Kidney (tissue), 14 donors: Measurements from ENCODE around the gene RAP2B. TPM values are rescaled to one million over a fixed set of nuclear protein-coding genes. Genes with fewer than 3 reads are reported as not detected.

Experiments
- DNase-seq, 5 donors: peaks; one replicate each; pipeline ENCODE4 v3.0.0-alpha.2; 2013 to 2020
- FAIRE-seq: peaks from 2 replicates; lab custom pipeline; 2012; peaks lifted over from hg19 to GRCh38; lab: Jason Lieb, UNC
- H3K27ac ChIP-seq, 2 donors: one replicate each; pipeline ENCODE4 v1.7.0; 2013; ENCODE audit warnings: low read depth in 2 of 2, low read length in 2 of 2, inconsistent platforms in 1 of 2
- H3K27me3 ChIP-seq: one replicate; pipeline ENCODE4 v1.7.1; 2013; ENCODE audit warnings: low read length, inconsistent platforms; ENCODE audit not compliant: control insufficient read depth, insufficient read depth
- H3K36me3 ChIP-seq, 3 donors: one replicate each; pipeline versions ENCODE4 v1.7.0 to v1.7.1; 2013; ENCODE audit warnings: low read length in 3 of 3, control low read depth in 1 of 3, inconsistent platforms in 1 of 3; ENCODE audit not compliant: insufficient read depth in 3 of 3, control insufficient read depth in 2 of 3
- H3K4me1 ChIP-seq, 3 donors: one replicate each; pipeline versions ENCODE4 v1.7.0 to v1.7.1; 2013; ENCODE audit warnings: low read length in 3 of 3, inconsistent platforms in 1 of 3, low read depth in 1 of 3; ENCODE audit not compliant: control insufficient read depth in 2 of 3, insufficient read depth in 2 of 3
- H3K4me3 ChIP-seq, 3 donors: one replicate each; pipeline versions ENCODE4 v1.7.0 to v1.8.1; 2013; ENCODE audit warnings: low read length in 3 of 3, control low read depth in 1 of 3, inconsistent platforms in 1 of 3
- H3K9ac ChIP-seq, 3 donors: one replicate each; pipeline versions ENCODE4 v1.7.0 to v1.7.1; 2013; ENCODE audit warnings: low read length in 3 of 3, control low read depth in 1 of 3, inconsistent platforms in 1 of 3
- H3K9me3 ChIP-seq, 3 donors: one replicate each; pipeline versions ENCODE4 v1.7.0 to v1.7.1; 2013; ENCODE audit warnings: low read length in 3 of 3, control low read depth in 1 of 3, inconsistent platforms in 1 of 3; ENCODE audit not compliant: control insufficient read depth in 2 of 3, insufficient read depth in 1 of 3
- intact Hi-C: fragments of 100-400 bp; cut with DNase I; formaldehyde crosslinking; loops from one replicate; pipeline ENCODE4 v1.11.1; 2022
- polyA plus RNA-seq: library from polyadenylated mRNA; stranded (reverse); fragments of 350-450 nt; fragmentation: Illumina TruSeq; extraction: RNeasy Lipid Tissue Mini Kit (QIAGEN cat#74804); gene quantifications from one replicate; pipeline ENCODE4 v1.2.3, GENCODE V29; 2014; ENCODE audit warnings: low read depth, low replicate concordance; ENCODE audit not compliant: insufficient read depth
- total RNA-seq: library from RNA; stranded (reverse); fragmentation: NEBNext Ultra II Directional; extraction: Animal tissue kit (Norgen Biotek cat#: 25700); gene quantifications from one replicate; pipeline ENCODE4 v1.2.1, GENCODE V29; 2021
- TF ChIP-seq, protein P1 (sequence below): IDR thresholded peaks from 3 replicates; pipeline ENCODE4 v1.5.1; 2012; ENCODE audit warnings: mild to moderate bottlenecking, moderate library complexity, borderline replicate concordance; ENCODE audit not compliant: insufficient read depth; ENCODE audit errors: extremely low read depth
- donor health status: control.
- donor health status: control.
- donor health status: control.
- donor health status: control.
- donor health status: control.
- donor health status: DM: yes; HTN: yes; CAD: no.
- donor health status: Normal renal cell carcinoma (clear cell type).

The RAP2B gene
- total and polyA plus RNA-seq, 2 donors from 2014 or later = 2.8 to 17.8 TPM

DNA sequence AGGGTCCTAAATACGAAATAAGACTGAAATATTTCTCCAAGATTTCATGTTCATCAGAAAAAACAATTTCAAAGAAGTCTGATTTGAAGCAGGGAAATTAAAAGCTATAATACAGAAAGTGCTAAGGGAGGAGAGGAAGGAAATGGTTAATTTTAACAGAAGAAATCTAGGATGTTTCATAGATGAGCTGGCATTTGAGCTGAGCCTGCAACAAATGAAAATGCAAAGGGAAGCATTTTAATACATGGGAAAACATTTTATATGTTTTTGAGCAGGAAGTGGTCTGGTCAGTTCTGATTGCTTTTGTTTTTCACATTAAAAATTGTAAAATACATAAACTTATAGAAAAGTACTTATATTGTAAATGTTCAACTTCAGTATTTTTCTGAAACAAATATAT lies 17.2 kb upstream of the RAP2B start:
- H3K27me3 ChIP-seq = no peaks in the 10 kb centered on the region
- intact Hi-C loops = no loop called here
- TF ChIP-seq, protein P1, sequence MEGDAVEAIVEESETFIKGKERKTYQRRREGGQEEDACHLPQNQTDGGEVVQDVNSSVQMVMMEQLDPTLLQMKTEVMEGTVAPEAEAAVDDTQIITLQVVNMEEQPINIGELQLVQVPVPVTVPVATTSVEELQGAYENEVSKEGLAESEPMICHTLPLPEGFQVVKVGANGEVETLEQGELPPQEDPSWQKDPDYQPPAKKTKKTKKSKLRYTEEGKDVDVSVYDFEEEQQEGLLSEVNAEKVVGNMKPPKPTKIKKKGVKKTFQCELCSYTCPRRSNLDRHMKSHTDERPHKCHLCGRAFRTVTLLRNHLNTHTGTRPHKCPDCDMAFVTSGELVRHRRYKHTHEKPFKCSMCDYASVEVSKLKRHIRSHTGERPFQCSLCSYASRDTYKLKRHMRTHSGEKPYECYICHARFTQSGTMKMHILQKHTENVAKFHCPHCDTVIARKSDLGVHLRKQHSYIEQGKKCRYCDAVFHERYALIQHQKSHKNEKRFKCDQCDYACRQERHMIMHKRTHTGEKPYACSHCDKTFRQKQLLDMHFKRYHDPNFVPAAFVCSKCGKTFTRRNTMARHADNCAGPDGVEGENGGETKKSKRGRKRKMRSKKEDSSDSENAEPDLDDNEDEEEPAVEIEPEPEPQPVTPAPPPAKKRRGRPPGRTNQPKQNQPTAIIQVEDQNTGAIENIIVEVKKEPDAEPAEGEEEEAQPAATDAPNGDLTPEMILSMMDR = no peak
- H3K9me3 ChIP-seq = no peaks in the 10 kb centered on the region
- H3K9ac ChIP-seq = no peak overlapping the region
- no peak overlapping the region for H3K27ac ChIP-seq
- no peaks in the 10 kb centered on the region for H3K4me1 ChIP-seq
- FAIRE-seq (no peak), DNase-seq (no peak)
- no peaks in the 10 kb centered on the region for H3K36me3 ChIP-seq
- H3K4me3 ChIP-seq = no peak overlapping the region

DNA sequence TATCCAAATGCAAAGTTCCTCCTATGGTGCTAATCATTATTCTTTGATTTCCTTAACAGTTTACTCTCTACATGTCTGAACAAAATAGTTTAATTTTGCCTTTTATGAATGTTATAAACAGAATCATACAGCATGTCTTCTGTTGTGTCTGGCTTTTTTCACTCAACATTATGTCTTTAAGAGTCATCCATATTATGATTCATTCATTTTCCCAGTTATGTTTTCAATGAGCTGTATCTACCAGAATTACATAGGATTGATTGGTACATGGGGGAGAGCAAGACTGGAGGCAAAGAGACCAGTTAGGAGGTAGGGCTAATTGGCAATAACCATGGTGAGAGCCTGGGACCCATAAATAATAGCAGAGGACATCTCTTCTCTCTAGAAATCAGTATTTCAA lies 16.6 kb upstream of the RAP2B start:
- TF ChIP-seq, protein P1 = no peak
- FAIRE-seq = no peak
- H3K4me1 ChIP-seq = no peaks in the 10 kb centered on the region
- DNase-seq = no peak
- no peaks in the 10 kb centered on the region for H3K9me3 ChIP-seq
- H3K27me3 ChIP-seq = no peaks in the 10 kb centered on the region
- intact Hi-C loops = no loop called here
- no peak overlapping the region for H3K4me3 ChIP-seq
- no peak overlapping the region for H3K27ac ChIP-seq
- no peak overlapping the region for H3K9ac ChIP-seq
- no peaks in the 10 kb centered on the region for H3K36me3 ChIP-seq

DNA sequence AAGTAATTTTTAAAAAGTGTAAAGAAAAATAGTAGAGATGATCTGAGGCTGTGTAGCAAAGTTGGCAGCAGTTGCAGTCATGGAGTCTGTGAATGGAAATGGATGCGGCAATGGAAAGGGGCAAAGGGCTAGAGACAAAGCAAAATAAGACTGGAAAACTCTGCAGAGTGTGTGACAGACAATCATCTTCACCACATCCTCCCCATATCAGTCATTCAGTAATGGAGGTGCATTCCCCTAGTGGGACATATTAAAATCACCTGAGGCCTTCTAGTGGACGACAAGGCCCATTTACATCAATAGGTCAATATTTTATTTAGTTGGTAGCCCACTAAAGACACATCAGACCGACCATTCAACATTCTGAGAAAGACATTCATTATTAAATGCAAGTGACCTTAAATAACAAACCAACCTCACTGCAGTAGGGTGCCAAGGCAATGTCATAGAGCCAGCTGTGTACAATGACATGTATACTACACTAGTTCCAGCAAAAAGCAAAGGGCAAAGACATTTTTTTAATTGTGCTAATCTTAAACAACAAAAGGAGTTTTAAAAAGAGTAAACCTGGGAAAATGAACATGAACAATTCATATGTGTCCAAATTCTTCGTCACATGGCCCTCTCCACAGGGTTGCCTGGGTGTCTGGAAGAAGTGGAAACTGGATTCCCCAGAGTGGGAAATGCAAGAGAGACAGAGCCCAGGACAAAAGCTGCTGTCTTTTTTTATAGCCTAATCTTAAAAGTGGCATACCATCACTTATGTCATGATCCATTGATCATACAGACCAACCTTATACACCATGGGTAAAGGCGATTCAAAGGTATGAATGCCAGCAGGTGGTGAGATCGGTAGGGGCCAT lies 15.6 kb upstream of the RAP2B start:
- intact Hi-C loops = no loop called here
- Histone ChIP-seq H3K4me3 (no peak overlapping the region), H3K27me3 (no peaks in the 10 kb centered on the region), H3K9me3 (no peaks in the 10 kb centered on the region), H3K9ac (no peak overlapping the region), H3K27ac (no peak overlapping the region), H3K4me1 (no peaks in the 10 kb centered on the region), H3K36me3 (no peaks in the 10 kb centered on the region)
- TF ChIP-seq, protein P1 = no peak
- DNase-seq (no peak), FAIRE-seq (no peak)
